Prostate gland (tissue), 2 donors: ENCODE measurements around the gene MAML3.

ENCODE experiments used
- POLR2A ChIP-seq: fragments of 450-650 bp; IDR thresholded peaks from one replicate; pipeline ENCODE4 v1.6.1; 2016; ENCODE audit warnings: antibody characterized with exemption, mild to moderate bottlenecking
- POLR2AphosphoS5 ChIP-seq: sonication (generic); formaldehyde crosslinking; IDR thresholded peaks from one replicate; pipeline ENCODE4 v1.6.1; 2017; ENCODE audit warnings: antibody characterized with exemption
- TF ChIP-seq, protein P1 (sequence below), 4 experiments: fragments of 200-600 bp in 2 of 4; fragments of 450-650 bp in 2 of 4; sonication (generic) in 2 of 4; IDR thresholded peaks; 1 replicate in 3 of 4; 2 replicates in 1 of 4; pipeline ENCODE4 v1.5.1; 2016 to 2019; ENCODE audit warnings: antibody characterized with exemption in 4 of 4, mild to moderate bottlenecking in 2 of 4, moderate library complexity in 2 of 4

DNA sequence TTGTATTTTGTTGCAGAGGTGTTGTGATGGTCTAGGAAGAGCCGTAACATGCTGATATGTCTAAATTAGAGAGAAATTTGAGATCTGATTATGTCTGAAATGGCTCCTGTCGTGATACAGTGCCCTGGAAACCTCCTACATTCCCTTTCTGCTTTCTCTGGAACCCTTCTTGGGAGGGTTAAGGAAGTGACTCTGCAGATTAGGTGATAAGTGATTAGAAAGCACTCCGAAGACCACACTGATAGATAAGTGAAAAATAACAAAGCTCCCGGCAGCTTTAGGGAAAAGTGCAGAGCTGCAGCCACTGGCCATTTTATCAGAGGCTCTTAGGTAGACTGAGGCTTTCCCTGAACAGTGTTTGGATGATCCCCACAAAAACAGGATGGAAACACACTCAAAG is 377.7 kb downstream of the MAML3 start:
- TF ChIP-seq POLR2A (no peak), POLR2AphosphoS5 (no peak)
- TF ChIP-seq, protein P1, sequence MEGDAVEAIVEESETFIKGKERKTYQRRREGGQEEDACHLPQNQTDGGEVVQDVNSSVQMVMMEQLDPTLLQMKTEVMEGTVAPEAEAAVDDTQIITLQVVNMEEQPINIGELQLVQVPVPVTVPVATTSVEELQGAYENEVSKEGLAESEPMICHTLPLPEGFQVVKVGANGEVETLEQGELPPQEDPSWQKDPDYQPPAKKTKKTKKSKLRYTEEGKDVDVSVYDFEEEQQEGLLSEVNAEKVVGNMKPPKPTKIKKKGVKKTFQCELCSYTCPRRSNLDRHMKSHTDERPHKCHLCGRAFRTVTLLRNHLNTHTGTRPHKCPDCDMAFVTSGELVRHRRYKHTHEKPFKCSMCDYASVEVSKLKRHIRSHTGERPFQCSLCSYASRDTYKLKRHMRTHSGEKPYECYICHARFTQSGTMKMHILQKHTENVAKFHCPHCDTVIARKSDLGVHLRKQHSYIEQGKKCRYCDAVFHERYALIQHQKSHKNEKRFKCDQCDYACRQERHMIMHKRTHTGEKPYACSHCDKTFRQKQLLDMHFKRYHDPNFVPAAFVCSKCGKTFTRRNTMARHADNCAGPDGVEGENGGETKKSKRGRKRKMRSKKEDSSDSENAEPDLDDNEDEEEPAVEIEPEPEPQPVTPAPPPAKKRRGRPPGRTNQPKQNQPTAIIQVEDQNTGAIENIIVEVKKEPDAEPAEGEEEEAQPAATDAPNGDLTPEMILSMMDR (IDR thresholded peaks at IDR 0.05): no peak
